Measurements from ENCODE around the gene DBF4B.

- TF ChIP-seq CTCF (conservative IDR thresholded peaks at IDR 0.05; ENCODE audit: low read depth, low read length) (no peak), EZH2 (IDR thresholded peaks at IDR 0.05; ENCODE audit: borderline replicate concordance, low read depth, low read length, poor library complexity, severe bottlenecking) (no peak)
Observed at GRCh38 chr17:44781551-44782325, 73.3 kb downstream of the DBF4B start.
